Peyer's patch (tissue), 4 donors: ENCODE data around the gene KCNK1.

ENCODE experiments used
- CTCF ChIP-seq, 6 experiments: fragments of 450-650 bp in 4 of 6; fragments of 200-600 bp in 2 of 6; sonication (generic) in 1 of 6; IDR thresholded peaks; one replicate each; pipeline ENCODE4 v1.5.1; 2017 to 2019; ENCODE audit warnings: antibody characterized with exemption in 6 of 6, mild to moderate bottlenecking in 3 of 6, moderate library complexity in 1 of 6
- POLR2A ChIP-seq, 2 donors: fragments of 450-650 bp; IDR thresholded peaks; one replicate each; pipeline ENCODE4 v1.5.1; 2017; ENCODE audit warnings: antibody characterized with exemption in 2 of 2, mild to moderate bottlenecking in 2 of 2, moderate library complexity in 2 of 2

- TF ChIP-seq CTCF (IDR thresholded peaks at IDR 0.05) (no peak), POLR2A (IDR thresholded peaks at IDR 0.05) (no peak)
Measured at GRCh38 chr1:233636503-233636877, 22.6 kb downstream of the KCNK1 start.
